ENCODE measurements around the gene CASZ1. TPM values are rescaled to one million over a fixed set of nuclear protein-coding genes. Genes with fewer than 3 reads are reported as not detected.

The CASZ1 gene
- total and polyA plus RNA-seq, 10 of the 15 experiments (the other 5 are each of a cell fraction or from before 2014, with no cell fraction given): 0.52 to 9.8 (median 3.7) TPM

GRCh38 chr1:10690484-10690883 is 106.0 kb downstream of the CASZ1 start:
- ChIA-PET POLR2A (no interaction called here), SMC1A (ENCODE audit: uncharacterized antibody, unreplicated experiment) (interaction anchor here (1.2 to 1.4 kb wide), 2 partner anchors 13 to 170 kb away, joined by 3 read pairs; no protein-coding TSS in a partner anchor), CTCF (interaction anchor here (0.7 to 4.0 kb wide), 4 partner anchors 11 to 191 kb away, joined by 4 to 24 read pairs (median 13); no protein-coding TSS in a partner anchor), RAD21 (ENCODE audit: unreplicated experiment) (interaction anchor here (1.0 to 1.3 kb wide), 2 partner anchors 183 kb away, joined by 4 to 5 read pairs; no protein-coding TSS in a partner anchor)
- H3K27ac ChIP-seq (ENCODE audit: control insufficient read depth, insufficient read depth): no peak overlapping the region
- 0 out of 2 replicates have a peak, but pooled peaks have one; percentile 20 for TF ChIP-seq NR2F1 (conservative IDR thresholded peaks at IDR 0.05)
- TF ChIP-seq CTCF (IDR thresholded peaks at IDR 0.05 in 2 of 3, conservative IDR thresholded peaks at IDR 0.05 in 1 of 3; ENCODE audit: control insufficient read depth in 2 of 3, extremely low read depth in 1 of 3, insufficient read depth in 1 of 3, low read depth in 3 of 3, low read length in 3 of 3): peak; percentile 1 to 28 (median 12); a peak in 1 of 6 replicates
- no peak for TF ChIP-seq NRF1 (conservative IDR thresholded peaks at IDR 0.05; ENCODE audit: low read depth, low read length)
- DNase-seq (ENCODE audit: low read depth, low spot score): no peak
- peaks cover 15% of the 10 kb centered on the region for H3K4me1 ChIP-seq (ENCODE audit: control insufficient read depth, insufficient read depth, low read length)
- no peaks in the 10 kb centered on the region for H3K9me3 ChIP-seq (replicated peaks; ENCODE audit: control insufficient read depth, insufficient read depth, low read length)
- intact Hi-C loops (cut with micrococcal nuclease; ENCODE audit: unreplicated experiment) (loop anchor here (5.0 kb wide), 2 partner anchors 178 to 252 kb away; no protein-coding TSS in a partner anchor), in situ Hi-C loops (cut with MboI) (no loop called here)
- no peaks in the 10 kb centered on the region; a peak in 1 of 4 replicates for H3K36me3 ChIP-seq (ENCODE audit: control insufficient read depth in 2 of 2, insufficient read depth in 2 of 2, low read length in 1 of 2)
- H3K4me2 ChIP-seq (ENCODE audit: control insufficient read depth, insufficient read depth): no peak overlapping the region
- H2AFZ ChIP-seq (ENCODE audit: control insufficient read depth, low read depth, low read length): no peak overlapping the region
- peaks cover 15% of the 10 kb centered on the region for H3K79me2 ChIP-seq (ENCODE audit: control insufficient read depth, insufficient read depth, low read length)
- BruUV-seq (replicated peaks): no TSS peak
- no peak for ATAC-seq
- FAIRE-seq: no peak
- no peaks in the 10 kb centered on the region for H3K27me3 ChIP-seq (replicated peaks in 1 of 2; ENCODE audit: control insufficient read depth in 2 of 2, insufficient read depth in 2 of 2, low read length in 1 of 2)
- 88% methylated on average over 14 of the region's 17 CpGs for WGBS (ENCODE audit: insufficient coverage, insufficient replicate concordance, low lambda C conversion rate, missing lambda C conversion rate)
- H3K4me3 ChIP-seq: no peak overlapping the region
- H4K20me1 ChIP-seq (ENCODE audit: control insufficient read depth, insufficient read depth): no peaks in the 10 kb centered on the region
- H3K9ac ChIP-seq (ENCODE audit: control insufficient read depth, insufficient read depth, low read length): no peak overlapping the region

- Histone ChIP-seq H3K4me2 (ENCODE audit: control insufficient read depth, insufficient read depth) (no peak overlapping the region), H4K20me1 (ENCODE audit: control insufficient read depth, insufficient read depth) (peaks cover 3% of the 10 kb centered on the region; the same call in 1 of the 2 replicates), H3K4me1 (ENCODE audit: control insufficient read depth, insufficient read depth, low read length) (peaks cover 15% of the 10 kb centered on the region), H3K79me2 (ENCODE audit: control insufficient read depth, insufficient read depth, low read length) (peaks cover 15% of the 10 kb centered on the region), H3K36me3 (ENCODE audit: control insufficient read depth in 2 of 2, insufficient read depth in 2 of 2, low read length in 1 of 2) (no peaks in the 10 kb centered on the region; a peak in 1 of 4 replicates), H3K9ac (ENCODE audit: control insufficient read depth, insufficient read depth, low read length) (no peak overlapping the region), H2AFZ (ENCODE audit: control insufficient read depth, low read depth, low read length) (no peak overlapping the region), H3K4me3 (no peak overlapping the region), H3K9me3 (replicated peaks; ENCODE audit: control insufficient read depth, insufficient read depth, low read length) (no peaks in the 10 kb centered on the region), H3K27me3 (replicated peaks in 1 of 2; ENCODE audit: control insufficient read depth in 2 of 2, insufficient read depth in 2 of 2, low read length in 1 of 2) (no peaks in the 10 kb centered on the region), H3K27ac (ENCODE audit: control insufficient read depth, insufficient read depth) (no peak overlapping the region)
- FAIRE-seq (no peak), DNase-seq (ENCODE audit: low read depth, low spot score) (no peak), ATAC-seq (no peak)
- WGBS (ENCODE audit: insufficient coverage, insufficient replicate concordance, low lambda C conversion rate, missing lambda C conversion rate): 83% methylated on average over 10 of the region's 10 CpGs
- ChIA-PET CTCF (no interaction called here), RAD21 (ENCODE audit: unreplicated experiment) (no interaction called here), POLR2A (no interaction called here), SMC1A (ENCODE audit: uncharacterized antibody, unreplicated experiment) (interaction anchor here (0.6 kb wide), 1 partner anchor 20 kb away, joined by 3 read pairs; no protein-coding TSS in a partner anchor)
- no TSS peak for BruUV-seq (replicated peaks)
- intact Hi-C loops (cut with micrococcal nuclease; ENCODE audit: unreplicated experiment) (no loop called here), in situ Hi-C loops (cut with MboI) (no loop called here)
- TF ChIP-seq RBBP5 (conservative IDR thresholded peaks at IDR 0.05): no peak
- no peak for TF ChIP-seq EGR1 (IDR thresholded peaks at IDR 0.05; ENCODE audit: borderline replicate concordance in 1 of 2, low read depth in 2 of 2, low read length in 2 of 2)
- TF ChIP-seq REST (IDR thresholded peaks at IDR 0.05; ENCODE audit: low read depth, low read length): no peak
- no peak for TF ChIP-seq ASH2L (IDR thresholded peaks at IDR 0.05; ENCODE audit: borderline replicate concordance, low read depth)
Observed at GRCh38 chr1:10688409-10688786, 108.0 kb downstream of the CASZ1 start.
